Stimulated activated CD4-positive, alpha-beta T cell treated with anti-CD3 and anti-CD28 coated beads, Interleukin-4, amount 100 ng/mL, for 4 hours (primary cell): ENCODE results near the gene HNRNPAB.
"Not testable (repeated sequence)": the region's sequence is repeated elsewhere in the genome, so short reads cannot be mapped to it uniquely, and the experiment has no call there.

Experiments used
- DNase-seq, 2 experiments: peaks; one replicate each; pipeline ENCODE4 v3.0.0-alpha.2; 2020

The HNRNPAB gene

DNA sequence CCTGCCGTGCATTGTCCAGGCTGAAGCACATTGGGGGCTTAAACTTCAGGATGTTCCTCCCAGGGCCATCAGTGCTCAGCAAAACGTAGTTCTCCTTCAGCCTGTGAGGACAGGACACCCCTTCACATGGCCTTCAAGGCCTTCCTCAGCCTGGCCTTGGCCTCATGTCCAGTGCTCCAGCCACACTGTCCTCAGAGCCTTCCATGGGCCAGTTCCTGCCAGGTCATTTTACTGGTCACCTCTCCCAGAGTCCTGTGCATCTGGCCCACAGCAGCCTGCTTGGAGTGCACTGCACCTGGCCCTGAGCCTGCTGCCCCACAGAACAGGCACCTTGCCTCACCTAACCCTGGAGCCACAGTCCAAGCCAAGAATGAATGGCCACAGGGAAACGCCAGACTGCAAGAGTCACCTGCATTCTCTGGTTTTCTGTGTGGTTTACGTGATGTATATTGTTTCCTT is 8.7 kb downstream of the HNRNPAB start:
- no peak for DNase-seq

DNA sequence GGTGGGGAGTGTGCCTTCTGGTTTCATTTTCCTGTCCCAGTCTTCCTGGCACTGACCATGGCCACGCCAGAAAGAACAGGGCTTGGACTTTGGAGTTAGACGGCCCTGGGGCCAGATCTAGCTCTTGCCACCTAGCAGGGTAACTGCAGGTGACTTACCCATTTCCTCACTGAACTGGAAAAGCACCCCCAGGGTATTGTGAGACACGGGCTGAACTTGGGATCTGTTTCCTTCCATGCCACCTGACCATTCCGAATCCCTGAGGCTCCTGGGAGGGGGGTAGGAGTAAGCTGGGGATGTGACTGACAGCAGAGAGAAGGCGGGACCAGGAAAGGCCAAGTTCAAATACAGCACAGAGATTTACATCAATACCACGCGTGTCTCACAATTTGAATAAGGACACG is 9.4 kb downstream of the HNRNPAB start:
- no peak for DNase-seq

DNA sequence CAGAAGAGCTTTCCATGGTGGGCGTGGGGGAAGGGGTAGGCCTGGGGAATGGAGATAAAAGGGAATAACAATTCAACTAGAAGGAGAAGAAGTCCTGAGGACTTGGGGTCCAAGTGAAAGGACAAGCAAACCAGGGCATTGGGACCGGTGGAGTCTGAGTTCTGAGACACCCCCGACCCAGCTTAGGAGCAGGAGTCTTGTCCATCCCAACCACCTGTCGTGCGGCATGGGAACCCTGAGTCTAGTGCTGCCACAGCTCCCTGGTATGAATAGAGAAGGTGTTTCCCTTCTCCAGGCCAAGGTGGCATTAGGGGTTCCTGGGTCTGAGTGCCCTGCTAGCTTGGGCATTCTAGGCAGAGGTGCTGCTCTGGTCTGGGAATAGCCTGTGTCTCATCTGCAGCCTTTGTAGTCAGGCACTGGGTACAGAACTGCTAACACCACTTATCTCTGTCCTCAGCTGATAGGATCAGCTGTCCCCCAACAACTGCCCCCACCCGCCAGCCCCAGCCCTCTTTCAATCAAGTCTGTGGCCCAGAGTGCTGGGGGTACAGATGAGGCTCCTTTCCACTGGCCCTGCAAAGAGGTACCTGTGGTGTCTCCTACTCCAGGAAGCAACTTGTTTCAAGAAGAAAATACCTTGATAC is 9.9 kb downstream of the HNRNPAB start:
- DNase-seq, result no peak

DNA sequence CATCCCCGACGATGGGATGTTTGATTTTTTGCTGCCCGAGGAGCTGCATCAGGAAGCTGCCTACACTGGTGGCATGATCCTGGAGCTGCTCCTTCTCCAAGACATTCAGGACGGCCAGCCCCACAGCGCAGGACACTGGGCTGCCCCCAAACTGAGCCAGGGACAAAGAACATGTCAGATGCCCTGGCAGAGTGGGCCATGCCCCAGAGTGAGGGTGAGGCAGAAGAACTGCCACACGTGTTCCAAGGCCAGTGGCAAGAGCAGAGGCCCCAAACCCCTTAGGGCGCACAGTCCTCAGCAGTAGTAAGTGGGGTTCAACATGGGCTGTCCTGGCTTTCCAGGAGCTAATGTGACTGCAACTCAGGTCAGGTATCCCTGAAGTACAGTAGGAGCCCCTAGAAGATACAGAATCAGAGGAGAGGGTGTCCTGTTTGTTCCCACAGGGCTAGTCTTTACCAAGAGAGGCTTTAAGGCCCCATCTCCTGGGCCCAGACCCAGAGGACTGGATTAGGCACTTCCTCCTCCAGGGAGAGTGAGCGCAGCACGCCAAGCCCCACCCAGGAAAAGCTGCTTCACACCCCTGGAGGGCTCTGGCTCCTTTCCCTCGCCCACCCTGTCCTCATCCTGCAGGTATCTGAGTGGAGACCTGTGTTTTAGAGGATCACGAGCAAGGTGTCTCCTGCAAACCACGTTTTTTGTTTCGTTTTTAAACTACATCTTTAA is 11.1 kb downstream of the HNRNPAB start:
- no peak for DNase-seq

DNA sequence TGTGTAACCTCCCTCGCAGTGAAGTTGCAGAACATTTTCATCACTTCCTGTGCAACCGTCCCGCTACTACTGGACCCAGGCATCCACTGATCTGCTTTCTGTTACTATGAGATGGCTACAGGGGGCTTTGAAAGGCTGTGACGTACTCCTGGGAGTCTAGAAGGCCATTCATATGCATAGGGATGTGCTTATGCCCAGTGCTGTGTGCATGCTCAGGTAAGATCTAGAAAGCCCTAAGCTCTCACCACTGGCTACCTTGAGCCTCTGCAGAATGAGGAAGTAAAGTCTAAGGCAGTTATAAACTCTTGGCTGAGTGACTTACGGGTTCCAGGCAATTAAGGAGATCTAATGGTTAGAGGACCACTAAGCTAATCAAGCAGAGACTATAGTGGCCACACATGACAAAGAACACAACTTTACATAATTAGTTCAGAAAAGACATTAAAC is 11.8 kb downstream of the HNRNPAB start:
- DNase-seq, result no peak

DNA sequence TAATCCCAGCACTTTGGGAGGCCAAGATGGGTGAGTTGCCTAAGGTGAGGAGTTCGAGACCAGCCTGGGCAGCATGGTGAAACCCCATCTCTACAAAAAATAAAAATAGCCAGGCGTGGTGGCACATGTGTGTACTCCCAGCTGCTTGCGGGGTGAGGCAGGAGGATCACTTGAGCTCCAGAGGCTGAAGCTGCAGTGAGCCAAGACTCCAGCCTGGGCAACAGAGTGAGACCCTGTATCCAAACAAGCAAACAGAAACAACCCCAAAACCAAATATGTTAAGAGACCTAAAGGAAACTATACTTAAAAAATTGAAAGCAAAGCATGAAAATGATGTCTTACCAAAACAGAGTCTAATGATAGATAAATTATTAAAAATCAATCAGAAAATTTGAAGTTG is 12.4 kb downstream of the HNRNPAB start:
- DNase-seq, result no peak

DNA sequence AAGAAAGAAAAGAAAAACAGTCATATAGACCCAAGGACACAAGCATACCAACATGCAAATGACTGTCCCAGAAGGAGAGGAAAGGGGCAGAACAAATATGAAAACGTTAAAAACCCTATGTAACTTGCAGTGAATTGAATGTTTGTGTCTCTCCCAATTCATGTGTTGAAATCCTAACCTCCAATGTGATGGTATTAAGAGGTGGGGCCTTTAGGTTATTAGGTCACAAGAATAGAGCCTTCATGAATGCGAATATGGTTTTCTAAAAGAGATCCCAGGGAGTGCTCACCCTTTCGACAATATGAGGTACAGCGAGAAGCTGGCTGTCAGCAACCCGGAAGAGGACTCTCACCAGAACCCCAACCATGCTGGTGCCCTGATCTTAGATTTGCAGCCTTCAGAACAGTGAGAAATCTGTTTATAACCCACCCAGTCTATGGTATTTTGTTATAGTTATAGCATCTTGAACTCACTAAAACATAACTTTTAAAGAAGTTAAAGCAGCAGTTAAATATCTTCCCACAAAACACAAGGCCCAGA is 14.0 kb downstream of the HNRNPAB start:
- no peak for DNase-seq

DNA sequence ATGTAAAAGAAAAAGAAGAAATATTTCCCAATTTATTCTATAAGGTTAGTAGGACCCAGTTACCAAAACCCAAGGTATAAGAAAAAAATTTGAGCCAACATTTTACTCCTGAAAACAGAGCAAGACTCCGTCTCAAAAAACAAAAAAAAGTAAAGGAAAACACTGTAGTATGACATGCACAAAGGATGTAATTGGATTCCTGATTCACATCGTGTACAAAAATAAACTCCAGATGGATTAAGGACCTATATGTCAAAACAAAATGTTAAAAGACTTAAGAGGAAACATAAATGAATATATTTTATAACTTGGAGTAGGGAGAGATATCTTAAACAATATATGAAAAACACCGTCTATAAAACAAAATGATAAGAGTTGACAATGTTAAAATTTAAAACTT is 14.5 kb downstream of the HNRNPAB start:
- no peak for DNase-seq

DNA sequence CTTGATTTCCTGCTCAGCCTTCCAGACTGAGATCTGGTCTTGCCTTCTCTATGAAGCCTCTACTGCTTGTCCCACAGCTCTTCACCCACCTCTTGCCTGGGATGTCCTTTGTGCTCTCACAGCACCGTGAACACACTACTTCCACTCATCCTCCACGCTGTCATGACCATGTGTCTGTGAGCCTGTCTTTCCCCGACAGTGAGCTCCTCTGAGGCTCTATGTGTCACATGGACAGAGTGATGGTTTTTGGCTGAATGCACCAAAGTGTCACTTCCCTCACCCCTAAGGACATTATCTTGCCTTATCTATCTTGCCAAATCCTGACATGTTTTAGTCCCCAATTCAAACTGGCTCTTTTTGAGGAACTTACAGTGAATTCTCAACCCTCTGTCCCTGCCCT is 16.9 kb downstream of the HNRNPAB start:
- no peak for DNase-seq

DNA sequence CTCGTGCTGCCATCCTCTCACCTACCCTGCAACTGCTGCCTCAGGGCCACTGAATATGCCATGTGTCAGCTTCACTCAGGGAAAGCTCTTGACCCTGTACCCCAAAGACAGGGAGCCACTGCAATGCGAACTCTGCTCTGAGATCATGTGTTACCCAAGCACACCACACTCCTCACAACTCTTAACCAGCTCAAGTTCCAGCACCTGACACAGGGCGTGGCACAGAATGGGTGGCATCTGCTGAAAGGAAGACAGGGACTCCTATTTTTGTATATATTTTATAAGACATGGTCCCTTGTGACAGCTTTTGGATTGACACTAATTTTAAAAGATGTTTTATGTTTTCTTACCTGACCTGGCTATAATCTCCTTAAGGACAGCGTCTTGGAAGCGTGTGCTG is 17.5 kb downstream of the HNRNPAB start:
- DNase-seq, result no peak

DNA sequence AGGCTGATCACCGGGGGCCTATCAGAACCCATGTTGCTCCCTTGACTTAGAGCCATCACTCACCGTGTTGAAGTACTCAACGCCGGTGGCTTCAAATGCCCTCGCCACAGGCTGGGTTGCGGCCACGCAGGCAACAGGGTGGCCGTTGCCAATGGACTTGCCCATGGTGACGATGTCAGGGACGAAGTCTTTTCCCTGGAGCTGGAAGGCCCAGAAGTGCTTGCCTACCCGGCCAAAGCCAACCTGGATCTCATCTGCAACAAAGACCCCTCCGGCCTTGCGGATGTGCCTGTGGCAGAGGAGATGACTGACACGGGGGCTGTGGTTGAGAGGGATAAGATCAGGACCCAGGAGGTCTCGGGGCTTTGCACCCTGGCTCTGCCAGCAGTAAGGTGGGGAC is 18.0 kb downstream of the HNRNPAB start:
- DNase-seq, result no peak

DNA sequence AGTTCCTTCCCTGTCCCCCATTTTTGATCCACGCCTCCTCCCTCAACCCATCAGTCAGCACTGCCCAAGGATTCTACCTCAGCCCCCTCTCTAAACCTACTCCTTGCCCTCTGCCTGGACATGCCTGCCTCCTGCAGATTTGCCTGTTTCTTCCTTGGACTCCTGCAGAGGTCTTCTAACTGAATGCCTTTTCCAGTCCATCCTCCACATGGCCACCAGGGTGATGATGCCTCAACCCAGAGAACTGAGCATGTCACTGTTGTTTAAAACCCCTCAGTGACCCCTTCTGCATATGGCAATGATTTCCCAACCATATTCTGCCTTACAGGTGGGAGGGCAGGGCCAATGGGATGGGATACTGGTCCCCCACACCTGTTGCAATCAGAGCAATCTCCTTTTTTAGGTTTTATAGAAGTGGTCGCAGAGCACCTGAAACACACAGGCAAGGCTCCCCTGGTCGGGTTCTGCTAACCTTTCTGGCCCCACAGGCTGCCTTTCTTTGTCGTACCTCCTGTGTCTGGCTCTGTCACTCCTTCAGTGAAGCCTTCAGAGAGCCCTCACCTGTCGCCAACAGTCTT is 19.0 kb downstream of the HNRNPAB start:
- no peak for DNase-seq

DNA sequence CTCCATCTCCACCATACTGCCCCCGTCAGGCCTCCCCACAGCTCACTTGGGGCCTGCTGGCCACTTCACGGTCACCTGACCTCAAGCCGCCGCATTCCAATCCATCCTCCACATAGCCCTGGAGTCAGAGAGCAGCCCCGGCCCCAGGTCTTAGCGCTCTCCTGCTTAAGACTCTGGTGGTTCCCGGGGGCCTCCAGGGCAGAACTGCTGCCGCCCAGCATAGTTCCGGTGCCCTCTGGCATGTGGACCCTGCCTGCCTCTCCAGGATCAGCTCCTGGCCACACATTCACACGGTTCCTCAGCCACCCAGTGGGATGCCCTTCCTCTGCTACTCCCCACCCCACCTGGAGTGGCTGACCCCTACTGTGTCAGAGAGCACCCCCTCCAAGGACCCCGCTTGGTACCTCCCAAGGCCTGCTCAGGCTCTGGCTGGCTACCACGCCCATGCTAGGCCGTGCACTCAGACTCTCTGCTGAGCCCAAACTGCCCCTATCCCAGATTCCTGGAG is 19.5 kb downstream of the HNRNPAB start:
- no peak for DNase-seq

DNA sequence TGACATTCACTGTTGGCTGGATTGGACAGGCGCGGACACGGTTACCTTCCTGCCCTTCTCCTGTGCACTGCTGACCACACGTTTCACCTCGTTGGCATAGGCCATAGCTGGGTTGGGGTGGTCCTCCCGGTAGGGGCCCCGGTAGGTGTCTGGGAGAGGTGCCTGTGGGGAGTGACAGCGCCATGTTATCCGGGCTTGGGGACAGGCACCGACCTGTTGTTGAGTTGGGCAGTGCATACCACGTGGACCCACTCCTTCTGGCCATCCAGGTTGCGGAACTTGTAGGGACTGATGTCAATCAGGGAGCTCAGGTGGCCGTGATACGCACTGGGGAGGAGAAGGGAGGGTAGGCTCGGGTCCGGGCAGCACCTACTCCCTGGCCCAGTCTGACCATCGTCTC is 20.1 kb downstream of the HNRNPAB start:
- no peak for DNase-seq

DNA sequence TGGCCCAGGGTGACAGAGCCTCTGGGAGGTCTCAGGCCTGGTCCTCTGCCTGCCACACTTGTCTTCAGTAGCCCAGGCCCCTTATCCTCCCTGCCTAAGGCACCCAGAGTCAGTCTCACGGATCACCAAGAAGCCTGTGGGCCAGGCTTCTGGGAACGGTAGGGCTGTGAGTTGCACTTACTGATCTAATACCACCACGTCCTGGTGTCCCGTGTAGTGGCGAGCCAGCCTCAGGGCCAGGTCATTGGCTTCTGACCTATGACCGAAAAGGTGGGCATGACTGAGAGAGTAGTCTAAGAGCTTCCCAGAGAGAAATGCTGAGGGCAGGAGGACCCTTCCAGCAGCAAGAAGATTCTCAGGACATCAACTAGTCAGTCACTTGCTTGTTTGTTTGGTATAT is 20.8 kb downstream of the HNRNPAB start:
- DNase-seq, result no peak

DNA sequence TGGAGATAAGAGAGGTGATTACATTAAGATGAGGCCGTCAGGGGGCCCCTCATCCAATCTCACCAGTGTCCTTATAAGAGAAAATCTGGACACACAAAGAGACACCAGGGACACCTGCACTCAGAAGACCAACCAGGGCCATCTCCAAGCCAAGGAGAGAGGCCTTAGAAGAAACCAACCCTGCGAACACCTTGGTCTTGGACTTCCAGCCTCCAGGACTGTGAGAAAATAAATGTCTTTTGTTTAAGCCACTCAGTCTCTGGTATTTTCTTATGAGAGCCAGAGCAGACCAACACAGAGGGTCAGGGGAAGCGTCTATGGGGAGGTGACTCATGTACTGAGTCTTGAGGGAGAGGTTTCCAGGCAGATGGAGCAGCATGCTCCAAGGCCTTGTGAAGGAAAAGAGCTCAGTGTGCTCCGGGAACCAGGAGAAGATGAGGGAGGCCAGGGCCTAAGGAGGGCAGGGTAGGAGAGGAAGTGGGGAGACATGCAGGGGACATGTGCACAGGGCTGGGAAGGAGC is 22.9 kb downstream of the HNRNPAB start:
- no peak for DNase-seq

DNA sequence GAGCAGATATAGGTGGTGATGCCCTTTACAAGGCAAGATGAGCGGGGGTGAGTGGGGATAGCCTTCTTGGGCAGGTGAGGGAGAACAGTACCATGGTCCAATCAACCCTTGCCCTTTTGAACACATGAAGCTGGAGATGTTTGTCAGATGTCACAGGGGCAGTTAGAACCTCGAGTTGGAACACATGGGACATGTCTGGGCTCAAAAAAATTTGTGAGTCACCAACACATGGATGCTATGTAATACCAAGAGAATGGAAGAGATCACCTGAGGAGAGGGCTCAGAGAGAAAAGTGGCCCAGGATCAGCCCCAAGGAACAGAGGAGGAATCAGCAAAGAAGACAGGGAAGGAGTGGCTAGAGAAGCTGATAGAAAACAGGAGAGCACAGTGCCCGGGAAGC is 23.6 kb downstream of the HNRNPAB start:
- DNase-seq, result no peak

DNA sequence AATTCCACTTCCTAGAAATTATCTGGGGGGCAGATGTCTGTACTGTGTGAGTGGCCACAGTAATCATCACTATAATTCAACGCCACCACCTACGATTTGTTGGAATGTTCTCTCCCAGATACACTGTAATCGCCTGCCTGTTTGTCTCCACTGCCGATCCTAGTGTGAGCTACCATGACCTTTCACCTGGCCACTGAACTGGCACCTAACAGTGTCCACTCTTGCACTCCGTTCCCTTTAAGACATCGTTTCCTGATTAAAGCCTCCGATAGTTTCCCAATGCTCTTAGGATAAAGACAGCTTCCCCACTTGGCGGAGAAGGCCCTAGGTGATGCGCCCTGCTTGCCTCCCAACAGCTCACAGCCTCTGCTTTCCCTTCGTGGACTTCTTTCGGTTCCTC is 24.3 kb downstream of the HNRNPAB start:
- no peak for DNase-seq

DNA sequence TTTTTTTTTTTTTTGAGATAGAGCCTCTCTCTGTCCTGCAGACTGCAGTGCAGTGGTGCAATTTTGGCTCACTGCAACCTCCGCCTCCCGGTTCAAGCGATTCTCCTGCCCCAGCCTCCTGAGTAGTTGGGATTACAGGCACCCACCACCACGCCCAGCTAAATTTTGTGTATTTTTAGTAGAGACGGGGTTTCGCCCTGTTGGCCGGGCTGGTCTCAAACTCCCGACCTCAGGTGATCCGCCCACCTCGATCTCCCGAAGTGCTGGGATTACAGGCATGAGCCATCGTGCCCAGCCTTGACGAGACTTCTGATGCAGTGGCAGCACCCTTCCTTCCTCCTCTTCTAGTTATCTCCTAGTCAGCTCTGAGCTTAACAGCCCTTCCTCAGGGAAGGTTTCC is 24.8 kb downstream of the HNRNPAB start:
- DNase-seq, result not testable (repeated sequence)

DNA sequence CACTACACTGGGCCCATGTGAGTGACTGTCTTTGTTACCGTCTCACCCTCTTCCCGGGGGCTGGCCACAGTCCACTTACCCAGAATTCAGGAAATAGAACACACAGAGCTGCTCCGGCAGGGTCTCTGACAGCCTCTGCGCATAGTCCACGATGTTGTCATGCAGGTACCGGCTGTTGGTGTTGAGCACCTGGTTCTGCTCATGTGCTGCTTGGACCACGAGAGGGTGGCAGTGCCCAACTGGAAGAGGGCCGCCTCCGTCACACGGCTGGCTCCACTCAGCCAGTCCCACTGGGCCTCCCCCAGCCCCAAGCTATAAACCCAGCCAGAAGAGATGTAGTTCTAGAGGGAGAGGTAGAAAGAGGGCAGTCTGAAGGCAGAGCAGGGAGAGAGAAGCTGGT is 25.5 kb downstream of the HNRNPAB start:
- no peak for DNase-seq

DNA sequence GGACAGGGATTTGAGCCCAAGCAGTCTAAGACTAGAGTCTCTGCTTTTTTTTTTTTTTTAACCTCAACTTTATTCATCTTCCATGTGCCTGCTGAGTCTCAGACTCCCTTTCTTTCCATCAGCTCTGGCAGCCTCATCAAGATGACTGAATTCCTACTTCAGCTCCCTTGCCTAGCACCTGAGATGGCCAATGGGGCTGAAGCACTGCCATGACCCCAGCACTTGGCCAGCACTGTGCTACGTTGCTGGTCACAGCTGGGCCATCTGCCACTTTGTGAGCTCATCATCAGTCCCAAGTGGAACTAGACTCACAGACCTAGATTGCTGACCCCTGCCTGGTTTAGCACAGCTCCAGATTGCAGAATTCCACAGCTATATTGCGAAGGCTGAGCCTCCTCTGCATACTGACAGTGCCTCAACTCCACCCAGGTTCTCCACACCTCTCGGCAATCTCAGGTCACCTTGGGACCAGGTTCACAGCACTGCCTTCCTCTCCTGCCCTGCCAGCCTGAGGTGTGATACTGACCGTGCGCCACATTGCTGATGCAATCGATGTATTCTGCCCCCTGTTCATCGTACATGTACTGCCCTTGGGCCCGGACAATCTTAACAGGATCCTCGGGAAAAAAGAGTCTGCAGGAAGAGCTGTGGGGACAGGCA is 26.7 kb downstream of the HNRNPAB start:
- DNase-seq, result no peak

DNA sequence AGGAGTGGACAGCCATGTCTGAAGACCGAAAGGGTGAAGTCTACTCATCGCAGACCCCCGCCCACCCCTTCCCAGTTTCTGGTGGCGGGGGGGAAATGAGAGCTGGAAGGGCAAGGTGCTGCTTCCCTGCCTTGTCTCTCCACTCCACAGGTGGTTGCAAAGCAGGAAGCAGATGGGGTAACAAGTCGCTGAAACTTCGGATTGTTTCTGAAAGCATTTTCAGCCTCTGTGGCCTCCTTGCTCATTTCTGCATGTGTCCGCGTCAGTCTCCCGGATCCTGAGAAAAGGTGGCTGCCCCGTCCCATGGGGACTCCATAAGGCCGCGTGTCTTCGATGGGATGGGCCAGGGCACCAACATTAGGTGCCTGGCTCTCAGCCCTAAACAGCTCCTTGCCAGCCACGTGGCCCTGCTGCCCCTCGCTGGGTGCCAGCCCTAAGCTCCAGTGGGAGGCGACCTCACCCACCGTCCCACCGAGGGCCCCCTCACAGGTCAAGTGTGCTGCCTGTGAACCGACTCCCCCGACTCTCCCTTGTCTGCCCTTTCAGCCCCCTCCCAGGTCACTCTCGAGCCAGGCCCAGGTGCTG is 27.3 kb downstream of the HNRNPAB start:
- no peak for DNase-seq
